ENCODE results near the gene COL23A1. TPM values are rescaled to one million over a fixed set of nuclear protein-coding genes. Genes with fewer than 3 reads are reported as not detected.

COL23A1 gene
- total and polyA plus RNA-seq, 2 of the 8 experiments (the other 6 are each of a cell fraction or from before 2014, with no cell fraction given), result 3.1 to 4.7 TPM

GRCh38 chr5:178363501-178364325 is 226.5 kb downstream of the COL23A1 start:
- Histone ChIP-seq H3K79me1 (ENCODE audit: low read depth, low read length) (0 out of 2 replicates have a peak, but pooled peaks cover 2% of the 10 kb centered on the region), H3K4me3 (ENCODE audit: extremely low read depth in 1 of 4, insufficient read depth in 2 of 4, low read depth in 3 of 4, low read length in 4 of 4) (no peak overlapping the region), H2BK5ac (ENCODE audit: low read depth, low read length) (no peak overlapping the region), H3K14ac (ENCODE audit: insufficient read length) (no peak overlapping the region), H2BK15ac (ENCODE audit: low read length) (no peak overlapping the region), H4K20me1 (replicated peaks in 1 of 2; ENCODE audit: control insufficient read depth in 1 of 2, insufficient read depth in 2 of 2, low read length in 2 of 2) (no peaks in the 10 kb centered on the region), H3K18ac (ENCODE audit: extremely low read depth, low read length) (no peak overlapping the region), H3K9me3 (ENCODE audit: insufficient read depth in 2 of 2, low read depth in 1 of 2, low read length in 1 of 2) (peaks cover under 1 to 3% of the 10 kb centered on the region in 2 experiments; a peak in 2 of 4 replicates), H3K4me1 (replicated peaks in 1 of 4; ENCODE audit: control insufficient read depth in 3 of 4, insufficient read depth in 4 of 4, low read length in 3 of 4) (peaks cover 0 to 11% (median 6%) of the 10 kb centered on the region in 4 experiments; a peak in 6 of 7 replicates), H3K27ac (ENCODE audit: low read depth, low read length) (no peak overlapping the region), H3K36me3 (ENCODE audit: control insufficient read depth in 2 of 4, insufficient read depth in 4 of 4, low read length in 3 of 4) (no peaks in the 10 kb centered on the region), H4K8ac (ENCODE audit: extremely low read depth, insufficient read depth, low read length) (peak overlapping the region; percentile 3), H2AK5ac (ENCODE audit: low read depth, low read length) (no peak overlapping the region), H3K4me2 (ENCODE audit: insufficient read depth in 1 of 2, low read depth in 2 of 2, low read length in 2 of 2) (no peak overlapping the region), H3K27me3 (replicated peaks in 1 of 4; ENCODE audit: control insufficient read depth in 3 of 4, extremely low read depth in 1 of 4, insufficient read depth in 3 of 4, low read length in 3 of 4) (no peaks in the 10 kb centered on the region), H3K56ac (replicated peaks; ENCODE audit: insufficient read length, low read depth, low read length) (no peak overlapping the region), H2AFZ (ENCODE audit: low read length) (no peak overlapping the region), H2BK20ac (ENCODE audit: low read length) (no peak overlapping the region), H3K23me2 (ENCODE audit: low read depth, low read length) (no peaks in the 10 kb centered on the region), H3K79me2 (ENCODE audit: control insufficient read depth in 1 of 2, insufficient read depth in 2 of 2, low read length in 2 of 2) (no peaks in the 10 kb centered on the region), H3K9ac (replicated peaks in 1 of 4; ENCODE audit: extremely low read depth in 1 of 4, low read depth in 3 of 4, low read length in 3 of 4) (no peak overlapping the region), H3K23ac (ENCODE audit: insufficient read length) (no peak overlapping the region), H4K5ac (ENCODE audit: insufficient read length, low read depth, low read length) (no peak overlapping the region), H3K4ac (replicated peaks; ENCODE audit: insufficient read length, low read depth, low read length) (no peak overlapping the region), H4K91ac (replicated peaks; ENCODE audit: insufficient read length, low read length) (no peak overlapping the region), H2BK120ac (replicated peaks; ENCODE audit: low read depth, low read length) (no peak overlapping the region), H2BK12ac (ENCODE audit: low read depth, low read length) (no peak overlapping the region)
- DNase-seq (ENCODE audit: low read depth in 1 of 2, low spot score in 2 of 2) (no peak), FAIRE-seq (no peak)
- 91% methylated on average over 24 of the region's 25 CpGs; no CpG with 5 or more reads in 1 of the 2 experiments for WGBS, 2 experiments (ENCODE audit: extremely low coverage in 1 of 2, insufficient coverage in 1 of 2, insufficient read length in 1 of 2, insufficient replicate concordance in 2 of 2, low coverage in 1 of 2, low lambda C conversion rate in 2 of 2, missing lambda C conversion rate in 1 of 2)
- POLR2A ChIA-PET (ENCODE audit: partially characterized antibody), result no interaction called here
- CTCF ChIA-PET (ENCODE audit: partially characterized antibody), result interaction anchor here (0.8 to 1.4 kb wide), 2 partner anchors 10 to 20 kb away, joined by 3 to 7 read pairs; no protein-coding TSS in a partner anchor
- TF ChIP-seq ASH2L (IDR thresholded peaks at IDR 0.05; ENCODE audit: low read length), result no peak

Measured in H1 (cell line).